GM18858 (cell line): ENCODE data around the gene CORO2B.
"Not testable (repeated sequence)": the region's sequence is repeated elsewhere in the genome, so short reads cannot be mapped to it uniquely, and the experiment has no call there.

Experiments used
- ATAC-seq: cut with Tn5 transposase; IDR thresholded peaks from one replicate; pipeline ENCODE4 v1.9.1; 2021; ENCODE audit not compliant: unreplicated experiment

CORO2B gene

DNA sequence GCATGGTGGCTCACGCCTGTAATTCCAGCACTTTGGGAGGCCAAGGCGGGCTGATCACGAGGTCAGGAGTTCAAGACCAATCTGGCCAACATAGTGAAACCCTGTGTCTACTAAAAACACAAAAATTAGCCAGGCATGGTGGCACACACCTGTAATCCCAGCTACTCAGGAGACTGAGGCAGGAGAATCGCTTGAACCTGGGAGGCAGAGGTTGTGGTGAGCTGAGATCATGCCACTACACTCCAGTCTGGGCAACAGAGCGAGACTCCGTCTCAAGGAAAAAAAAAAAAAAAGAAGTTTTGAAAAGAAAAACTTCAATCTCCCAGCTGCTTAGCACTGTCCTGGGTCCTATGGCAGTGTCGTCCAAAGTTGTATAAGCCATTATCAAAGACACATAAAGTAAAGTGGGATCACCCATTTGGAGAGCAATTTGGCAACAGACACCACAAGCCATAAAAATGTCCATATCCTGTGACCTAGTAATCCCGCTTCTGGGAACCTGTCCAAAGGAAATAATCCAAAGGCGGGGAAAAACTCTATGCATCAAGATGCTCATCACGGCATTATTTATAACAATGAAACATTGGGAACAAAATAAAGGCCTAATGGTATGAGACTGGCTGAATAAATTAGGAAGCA is 26.2 kb downstream of the CORO2B start:
- not testable (repeated sequence) for ATAC-seq

DNA sequence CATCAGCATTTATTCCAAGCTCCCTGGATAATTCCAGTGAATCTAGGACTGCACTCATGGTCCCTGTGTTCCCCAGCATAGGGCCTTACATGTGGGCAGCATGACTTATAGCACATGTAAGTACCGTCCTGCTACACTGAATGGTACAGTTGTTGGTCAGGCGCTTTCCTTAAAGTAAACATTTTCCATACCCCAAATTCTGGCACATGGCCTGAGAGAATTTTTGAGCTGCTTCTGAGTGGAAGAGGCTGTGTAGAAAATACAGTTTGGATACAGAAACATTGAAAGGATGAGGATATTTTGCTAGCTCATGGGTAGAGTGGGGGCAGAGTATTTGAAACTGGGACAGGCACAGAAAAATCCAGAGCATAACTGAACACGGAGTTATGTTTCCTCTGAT is 27.6 kb downstream of the CORO2B start:
- ATAC-seq: no peak

DNA sequence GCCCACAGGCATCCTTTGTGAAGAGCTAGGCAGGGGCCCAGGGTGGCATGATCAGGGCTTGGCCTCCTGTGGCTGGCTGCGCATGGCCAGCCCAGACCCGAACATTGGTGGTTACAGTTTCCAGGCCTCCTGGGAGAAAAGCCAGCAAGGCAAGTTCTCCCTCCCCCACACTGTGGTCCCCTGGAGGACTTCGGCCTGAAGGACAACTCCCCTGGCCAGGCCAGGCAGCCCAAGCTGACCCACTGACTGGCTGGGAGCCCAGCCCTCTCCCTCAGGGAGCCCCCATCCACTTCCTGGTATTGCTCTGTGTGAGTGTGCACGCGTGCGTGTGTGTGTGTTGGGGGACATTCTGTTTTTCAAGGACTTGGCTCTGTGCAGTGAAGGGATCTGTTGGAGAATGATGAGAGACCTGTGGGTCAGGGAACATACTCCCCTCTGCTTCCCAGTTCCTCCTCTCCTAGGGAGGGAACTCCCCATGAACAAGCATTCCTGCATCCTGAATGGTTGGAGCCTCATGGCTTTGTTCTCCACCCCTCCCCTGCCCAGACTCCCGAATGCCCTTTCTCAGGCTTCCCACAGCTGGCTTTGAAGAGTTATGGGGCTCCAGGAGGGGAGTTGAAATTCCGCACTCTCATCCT is 29.5 kb downstream of the CORO2B start:
- no peak for ATAC-seq

DNA sequence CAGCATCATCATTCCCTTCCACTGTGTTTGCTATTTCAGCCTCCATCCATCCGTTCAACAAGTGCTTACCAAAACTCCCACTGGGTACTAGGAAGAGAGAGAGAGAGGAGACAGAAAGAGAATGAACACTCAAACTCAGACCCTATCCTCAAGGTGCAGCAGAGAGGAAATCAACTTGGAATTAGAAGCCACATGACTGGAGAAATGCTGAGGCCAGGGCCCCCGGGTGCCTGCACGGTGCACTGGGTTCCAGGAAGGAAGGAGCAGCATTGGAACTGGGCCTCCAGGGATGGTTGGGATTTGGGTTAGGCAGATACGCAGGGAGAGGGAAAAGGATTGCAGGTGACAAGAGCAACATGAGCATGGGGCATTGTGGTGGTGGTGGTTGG is 30.0 kb downstream of the CORO2B start:
- ATAC-seq: no peak

DNA sequence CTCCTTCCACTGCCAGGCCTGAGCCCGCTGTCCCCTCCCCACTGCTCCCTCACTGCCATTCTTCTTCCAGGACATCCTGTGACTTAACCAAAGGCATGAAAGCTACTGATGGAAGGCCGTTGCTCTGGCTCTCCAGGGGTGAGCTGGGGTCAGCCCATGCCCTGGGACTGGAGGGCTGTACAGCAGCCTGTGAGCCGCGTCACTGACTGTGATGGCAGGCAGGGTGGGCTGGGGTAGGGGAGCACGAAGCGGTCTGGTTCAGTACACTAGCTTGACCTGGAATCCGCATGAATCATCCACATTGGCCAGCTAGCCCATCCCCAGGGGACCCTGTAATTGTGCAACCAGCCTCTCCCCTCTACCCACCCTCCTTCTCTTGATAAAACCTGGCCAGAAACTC is 30.8 kb downstream of the CORO2B start:
- no peak for ATAC-seq

DNA sequence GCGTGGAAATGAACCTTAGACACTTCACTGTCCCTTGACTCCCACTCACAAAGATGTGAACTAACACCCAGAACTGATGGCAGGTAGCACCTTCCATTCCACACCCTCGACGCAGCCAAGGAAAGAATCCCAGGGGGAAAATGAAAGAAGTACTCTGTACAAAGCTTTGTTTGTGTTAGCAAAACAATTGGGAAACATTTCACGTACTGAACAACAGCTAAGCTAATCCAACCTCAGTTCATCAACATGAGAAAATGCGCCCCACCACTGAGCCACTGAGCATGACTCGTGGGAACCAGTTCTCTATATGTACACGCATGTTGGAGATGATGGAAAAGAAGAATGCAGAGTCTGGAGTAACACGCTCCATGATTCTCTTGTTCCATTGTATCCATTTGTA is 32.0 kb downstream of the CORO2B start:
- no peak for ATAC-seq

DNA sequence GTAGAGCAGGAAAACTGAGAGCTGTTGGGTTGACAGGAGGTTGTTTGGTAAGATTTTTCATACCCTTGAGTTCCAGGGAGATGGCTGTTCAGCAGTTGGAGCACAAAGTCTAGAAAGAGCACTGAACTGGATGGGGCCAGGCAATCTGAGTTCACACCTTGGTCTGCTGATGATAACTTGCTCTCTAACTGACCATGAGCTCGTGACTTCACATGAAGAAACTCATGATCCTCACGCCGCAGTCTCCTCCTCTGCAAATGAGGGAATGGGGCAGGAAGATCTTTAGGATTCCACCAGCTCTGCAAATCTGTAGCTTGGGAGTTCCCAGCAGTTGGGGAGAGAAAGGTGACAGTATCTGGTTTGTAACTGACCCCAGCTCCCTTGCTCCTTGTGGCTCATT is 33.7 kb downstream of the CORO2B start:
- no peak for ATAC-seq

DNA sequence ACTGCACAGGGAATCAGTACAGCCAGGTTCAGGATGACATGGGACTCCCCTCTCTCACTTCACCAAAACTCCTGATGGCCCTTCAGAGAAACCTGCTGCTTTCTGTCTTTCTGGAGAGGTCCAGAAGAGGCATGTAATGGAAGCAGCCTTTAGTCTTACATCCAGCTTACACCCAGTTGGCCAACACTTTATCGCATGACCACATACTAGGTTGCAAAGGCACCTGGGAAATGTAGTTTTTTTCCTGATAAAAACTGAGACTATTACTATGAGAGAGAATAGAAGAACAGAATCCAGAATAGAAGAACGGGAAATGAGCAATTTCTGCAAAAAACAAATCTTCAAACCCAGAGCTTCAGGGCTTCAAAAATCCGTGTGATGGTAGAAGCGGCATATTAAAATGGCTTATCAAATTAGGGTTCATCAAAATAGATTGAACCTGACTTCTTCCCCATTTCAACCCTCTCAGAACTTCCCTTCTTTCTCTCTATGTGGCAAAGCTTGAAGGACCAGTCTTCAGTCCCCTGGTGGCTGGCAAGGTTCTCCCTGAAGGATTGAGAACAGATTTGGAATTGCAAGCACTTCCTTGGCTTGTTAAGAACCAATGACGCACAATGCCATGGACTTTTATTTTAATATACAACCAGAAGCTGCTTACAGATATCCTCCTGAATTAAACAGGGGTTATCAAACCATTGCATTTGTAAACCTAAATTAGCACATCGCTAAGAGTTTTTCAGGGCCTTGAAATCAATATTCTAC is 34.4 kb downstream of the CORO2B start:
- ATAC-seq: no peak

DNA sequence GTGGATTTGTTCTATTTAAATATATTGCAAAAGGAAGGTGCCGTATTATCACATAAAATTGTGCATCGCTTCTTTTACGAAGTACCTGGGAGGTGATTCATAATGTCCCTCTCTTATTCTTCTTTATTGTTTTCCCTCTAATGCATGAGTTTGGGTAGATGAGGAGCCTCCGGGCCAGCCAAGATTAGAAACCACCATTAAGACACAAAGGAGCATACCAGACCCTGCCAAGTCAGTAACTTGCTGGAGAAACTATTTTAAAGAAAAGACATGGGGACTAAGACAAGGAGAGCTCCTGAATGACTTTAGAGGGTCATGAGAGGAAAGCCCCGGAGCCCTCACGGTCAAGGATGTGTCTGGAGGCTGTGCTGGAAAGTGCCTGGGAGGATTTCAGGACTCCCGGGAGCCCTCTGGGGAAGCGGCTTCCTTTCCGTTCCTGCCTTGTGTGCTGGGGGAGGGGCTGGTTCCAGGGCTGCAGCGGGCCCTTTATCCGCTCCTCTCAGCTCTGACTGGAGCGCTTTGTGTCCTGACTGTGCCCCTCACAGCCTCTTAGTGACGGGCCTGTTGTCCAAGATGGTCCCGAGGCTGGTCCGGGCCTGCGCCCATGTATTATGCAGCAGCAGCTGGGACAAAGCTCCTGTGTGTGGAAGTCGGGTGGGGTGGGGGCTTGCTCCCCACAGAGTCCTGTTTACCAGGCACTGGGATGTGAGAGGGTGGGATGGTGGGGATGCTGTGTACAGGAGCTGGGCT is 35.7 kb downstream of the CORO2B start:
- no peak for ATAC-seq

DNA sequence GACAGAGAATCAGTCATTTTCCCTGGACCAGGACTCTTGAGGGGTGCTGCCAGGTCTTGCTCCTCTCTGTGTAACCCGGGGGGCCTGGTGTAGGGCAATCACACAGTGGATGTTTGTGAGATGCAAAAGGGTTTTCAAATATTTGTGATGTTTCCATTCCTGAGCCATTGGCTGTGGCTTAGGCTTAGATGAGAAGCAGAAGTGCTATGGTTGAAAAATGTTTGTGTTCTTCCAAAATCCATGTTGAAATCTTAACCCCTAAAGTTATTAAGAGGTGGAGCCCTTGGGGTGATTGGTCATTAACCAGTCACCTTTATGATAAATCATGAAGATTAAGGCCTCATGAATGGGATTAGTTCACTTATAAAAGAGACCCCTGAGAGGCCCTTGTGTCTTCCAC is 36.5 kb downstream of the CORO2B start:
- ATAC-seq: no peak

DNA sequence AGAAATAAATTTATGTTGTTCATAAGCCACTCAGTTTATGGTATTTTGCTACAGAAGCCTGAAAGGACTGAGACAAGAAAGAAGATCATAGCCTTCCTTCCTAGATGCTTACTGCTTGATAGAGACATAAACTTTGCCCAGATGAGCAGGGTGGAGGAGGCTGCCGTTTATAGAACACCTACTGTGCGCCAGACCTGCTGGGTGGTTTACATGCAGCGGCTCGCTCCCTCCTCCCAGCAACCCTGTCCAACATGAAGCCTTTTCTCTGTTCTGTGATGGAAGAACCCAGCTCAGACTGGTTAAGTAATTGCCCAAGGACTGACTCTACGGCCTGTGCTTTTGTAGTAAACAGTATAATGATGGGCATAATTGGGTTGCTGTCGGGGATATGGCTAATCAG is 37.0 kb downstream of the CORO2B start:
- ATAC-seq: no peak

DNA sequence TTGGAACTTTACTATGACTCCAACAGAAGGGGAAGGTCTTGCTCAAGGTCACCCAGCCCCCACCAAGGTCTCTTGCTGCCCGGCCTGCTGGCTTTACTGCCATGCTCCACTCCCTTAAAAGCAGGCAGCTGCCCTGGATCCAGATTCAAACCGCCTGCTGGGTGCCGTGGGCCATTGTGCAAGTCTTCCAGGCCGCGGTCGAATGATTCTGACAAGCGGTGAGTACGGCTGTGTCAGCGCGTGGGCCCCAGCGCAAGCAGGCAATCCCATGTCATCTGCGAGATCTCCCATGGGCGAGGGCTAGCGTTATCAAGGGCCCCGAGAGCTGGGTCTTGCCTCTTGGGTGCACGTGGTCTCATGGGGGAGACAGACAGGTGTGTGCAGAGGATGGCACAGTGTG is 37.6 kb downstream of the CORO2B start:
- no peak for ATAC-seq

DNA sequence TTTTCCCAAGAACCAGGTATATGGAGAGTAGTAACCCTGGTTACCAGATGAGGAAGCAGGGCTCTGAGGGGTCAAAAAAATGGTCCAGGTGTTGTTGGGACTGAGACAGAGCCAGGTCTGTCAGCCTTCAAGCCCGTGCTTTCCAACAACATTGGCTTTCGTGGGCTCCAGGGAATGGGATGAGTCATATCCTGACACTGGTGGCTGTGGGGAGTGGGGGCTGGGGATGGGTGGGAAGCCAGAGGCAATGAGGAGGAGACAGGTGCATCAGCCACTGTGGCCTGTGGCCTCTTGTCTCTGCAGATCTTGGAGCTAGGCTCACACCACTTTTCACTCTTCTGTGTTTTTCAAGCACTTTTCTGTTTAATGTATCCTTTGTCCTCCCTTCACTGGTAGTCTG is 38.2 kb downstream of the CORO2B start:
- ATAC-seq: no peak

DNA sequence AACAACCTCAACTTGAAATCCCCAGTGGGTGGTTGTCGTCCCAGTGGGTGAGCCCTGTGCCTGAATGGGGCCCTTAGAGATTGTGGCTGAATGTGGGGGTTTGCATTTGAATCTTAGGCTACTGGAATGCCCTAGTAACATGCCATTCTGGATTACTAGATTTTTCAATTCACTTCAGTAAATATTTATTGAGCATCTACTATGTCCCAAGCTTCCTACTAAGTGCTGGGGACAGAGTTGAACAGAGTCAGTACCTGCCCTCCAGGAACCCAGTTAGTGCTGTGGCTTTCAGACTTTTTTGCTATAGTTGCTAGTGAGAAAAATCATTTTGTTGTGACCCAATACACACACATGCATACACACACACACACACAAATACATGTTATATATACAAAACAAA is 39.0 kb downstream of the CORO2B start:
- ATAC-seq: no peak

DNA sequence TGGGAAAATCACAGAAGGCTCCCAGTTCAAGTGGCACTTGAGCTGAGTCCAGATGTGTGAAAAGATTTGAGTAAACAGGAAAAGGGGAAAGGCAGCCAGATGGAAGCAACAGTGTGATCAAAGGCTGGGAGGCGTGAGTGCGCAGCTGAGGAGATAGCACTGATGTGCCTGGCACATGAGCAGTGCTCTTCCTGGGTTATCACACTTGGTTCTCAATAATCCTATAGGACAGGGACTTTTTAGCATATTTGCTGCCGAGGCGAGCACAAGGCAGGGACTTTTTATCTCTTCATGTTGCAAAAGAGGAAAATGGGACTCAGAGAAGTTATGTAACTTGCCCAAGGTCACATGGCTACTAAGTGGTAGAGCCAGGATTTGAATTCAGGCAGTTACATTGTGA is 39.6 kb downstream of the CORO2B start:
- no peak for ATAC-seq

DNA sequence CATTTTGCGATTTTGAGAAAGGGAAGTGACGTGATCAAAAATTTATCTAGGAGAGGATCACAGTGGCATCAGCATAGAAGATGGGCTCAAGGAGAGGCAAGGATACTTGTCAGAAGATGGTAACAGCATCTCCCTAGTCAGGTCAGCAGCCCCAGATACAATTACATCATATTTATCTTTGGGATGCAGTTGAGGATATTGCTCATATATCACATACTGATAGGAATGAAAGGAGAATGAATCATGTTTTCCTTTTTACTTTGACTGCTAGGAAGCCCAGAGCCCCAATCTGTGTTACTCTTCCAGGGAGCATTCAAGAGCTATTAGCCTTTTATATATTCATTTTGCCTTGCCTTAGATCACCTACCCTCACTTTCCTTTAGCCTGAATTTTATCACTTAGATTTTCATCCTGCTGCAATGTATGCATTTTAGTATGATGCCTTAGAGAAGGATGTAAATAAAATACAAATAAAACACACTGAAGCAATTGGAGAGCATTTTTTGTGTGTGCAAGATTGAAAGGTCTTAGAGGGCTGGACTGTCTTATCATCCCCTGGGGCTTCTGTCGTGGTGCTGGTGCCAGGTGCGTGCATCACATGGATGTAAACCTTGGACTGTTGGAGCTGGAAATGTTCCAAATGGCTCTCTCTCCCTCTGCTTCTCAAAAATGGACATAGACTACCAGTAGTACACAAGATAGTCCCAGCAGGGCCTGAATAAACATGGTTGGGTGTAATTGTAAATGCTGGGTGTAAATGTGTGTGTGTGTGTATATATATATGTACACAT is 40.3 kb downstream of the CORO2B start:
- ATAC-seq: no peak

DNA sequence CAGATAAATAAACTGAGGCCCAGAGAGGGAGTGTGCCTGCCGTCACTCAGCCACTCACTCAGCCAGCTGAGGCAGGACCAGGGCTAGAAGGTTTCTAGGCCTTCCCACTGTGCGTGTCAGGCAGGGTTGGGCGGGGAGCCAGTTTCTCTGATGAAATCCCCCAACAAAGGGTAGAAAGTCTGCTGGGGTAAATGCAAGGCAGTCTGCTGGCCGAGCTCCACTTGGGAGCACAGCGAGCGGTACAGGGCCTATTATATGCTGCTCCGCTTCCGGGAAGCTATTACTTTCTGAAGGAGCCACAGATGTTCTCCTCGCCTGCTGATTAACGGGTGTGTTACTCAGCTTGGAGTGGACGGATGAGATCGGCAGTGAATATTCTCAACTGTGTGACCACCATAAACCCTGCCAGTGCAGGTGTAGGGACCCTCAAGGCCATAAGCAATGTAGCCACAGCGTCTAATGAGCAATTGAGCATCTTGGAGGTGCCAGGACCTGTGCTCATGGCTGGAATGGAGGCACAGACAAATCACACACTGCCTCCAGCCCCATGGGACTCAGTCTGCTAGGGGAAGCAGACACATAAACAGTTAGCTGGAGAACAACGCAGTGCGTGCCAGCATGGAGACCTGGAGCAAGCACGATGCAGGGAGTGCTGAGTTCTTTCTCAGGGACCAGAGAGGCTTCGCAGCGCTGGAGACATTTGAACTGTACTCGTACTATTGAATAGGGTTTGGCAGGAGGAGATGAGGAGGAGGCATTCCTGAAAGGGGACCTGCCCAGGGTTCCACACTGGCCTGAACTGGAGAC is 42.1 kb downstream of the CORO2B start:
- ATAC-seq: no peak

DNA sequence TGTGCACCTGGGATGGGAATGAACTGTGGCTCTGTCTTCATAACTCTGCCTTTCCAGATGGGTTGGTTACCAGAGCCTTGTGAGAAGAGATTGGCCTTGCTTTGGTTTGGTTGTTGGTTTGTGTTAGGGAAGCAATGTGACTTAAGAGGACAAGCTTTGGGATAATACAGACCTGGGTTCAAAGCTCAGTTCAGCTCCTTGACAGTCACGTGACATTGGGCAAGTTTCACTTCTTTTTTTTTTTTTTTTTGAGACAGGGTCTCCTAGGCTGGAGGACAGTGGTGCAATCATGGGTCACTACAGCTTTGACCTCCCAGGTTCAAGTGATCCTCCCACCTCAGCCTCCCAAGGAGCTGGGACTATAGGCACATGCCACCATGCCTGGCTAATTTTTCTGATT is 42.7 kb downstream of the CORO2B start:
- ATAC-seq: no peak

DNA sequence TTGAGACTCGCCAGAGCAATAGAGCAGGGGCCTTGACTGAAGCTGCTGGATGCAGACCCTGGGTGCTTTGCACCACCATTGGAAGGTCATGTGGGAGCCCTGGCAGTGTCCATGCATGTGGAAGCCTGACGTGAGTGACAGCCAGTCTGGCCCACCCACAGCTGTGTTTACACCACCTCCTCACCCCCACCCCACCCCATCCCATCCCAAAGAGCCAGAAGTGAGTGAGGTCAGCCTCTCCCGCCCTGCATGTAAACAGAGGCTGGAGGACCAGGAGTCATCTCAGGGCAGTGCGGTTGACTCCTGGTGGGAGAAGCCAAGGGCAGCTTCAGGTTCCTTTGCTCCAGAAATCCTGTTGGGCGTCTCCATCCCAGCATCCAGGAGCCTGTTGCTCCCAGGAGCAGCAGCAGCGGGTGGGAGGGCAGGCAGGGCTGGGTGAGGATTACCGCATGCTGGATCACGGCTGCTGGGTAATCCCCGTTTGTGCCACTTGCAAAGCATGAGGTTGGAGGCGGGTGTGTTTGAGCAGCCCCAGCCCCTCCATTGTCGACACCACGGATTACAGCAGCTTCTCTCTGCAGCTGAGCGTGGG is 44.6 kb downstream of the CORO2B start:
- ATAC-seq: no peak

DNA sequence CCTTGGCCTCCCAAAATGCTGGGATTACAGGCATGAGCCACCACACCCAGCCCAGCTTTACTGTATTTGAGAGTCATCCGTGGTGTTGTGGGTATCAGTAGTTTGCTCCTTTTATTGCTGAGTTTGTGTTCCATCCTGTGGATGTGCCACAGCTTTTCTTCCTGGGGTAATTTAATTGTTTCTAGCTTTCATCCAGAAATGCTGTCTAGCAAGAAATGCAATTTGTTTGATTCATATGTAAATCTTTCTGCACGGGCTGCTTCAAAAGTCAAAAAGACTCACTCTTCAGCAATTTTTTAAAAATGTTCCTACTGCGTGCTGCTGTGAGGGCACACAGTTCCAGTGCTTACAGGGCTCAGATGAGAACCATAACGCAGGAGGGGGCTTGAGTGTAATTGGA is 47.1 kb downstream of the CORO2B start:
- ATAC-seq: no peak
